HEK293 (cell line): ENCODE results near the gene WDR82.

ENCODE experiments used
- CTCF ChIA-PET: fragments of 350-600 bp; formaldehyde crosslinking; extraction: SDS; loops from one replicate; lab custom pipeline; 2021; ENCODE audit warnings: antibody characterized with exemption; lab: Yijun Ruan, JAX
- POLR2A ChIA-PET: fragments of 300-600 bp; formaldehyde crosslinking; extraction: SDS; loops from one replicate; lab custom pipeline; 2020; ENCODE audit warnings: antibody characterized with exemption, inconsistent platforms; lab: Yijun Ruan, JAX
- H3K27ac ChIP-seq: fragments of 200-500 bp; sonication (Bioruptor generic); 2 replicates; pipeline ENCODE4 v1.5.1; 2014; ENCODE audit warnings: low read depth, low read length, control low read depth, inconsistent platforms; ENCODE audit errors: extremely low read depth
- H3K36me3 ChIP-seq, 2 experiments: fragments of 200-500 bp in 1 of 2; sonication (Bioruptor generic) in 1 of 2; 1 replicate in 1 of 2; 2 replicates in 1 of 2; pipeline ENCODE4 v1.5.1; 2014 to 2017; ENCODE audit warnings: inconsistent platforms in 2 of 2, low read length in 2 of 2; ENCODE audit not compliant: control insufficient read depth in 2 of 2, insufficient read depth in 1 of 2
- H3K4me1 ChIP-seq: fragments of 200-500 bp; sonication (Bioruptor generic); 2 replicates; pipeline ENCODE4 v1.5.1; 2014; ENCODE audit warnings: mild to moderate bottlenecking, low read length, inconsistent platforms; ENCODE audit not compliant: control insufficient read depth, insufficient read depth
- H3K4me3 ChIP-seq: 2 replicates; pipeline ENCODE4 v1.5.1; 2011; ENCODE audit warnings: low read depth, mild to moderate bottlenecking, control low read depth, low read length, moderate library complexity
- H3K9me3 ChIP-seq: fragments of 200-500 bp; sonication (Bioruptor generic); 2 replicates; pipeline ENCODE4 v1.5.1; 2014; ENCODE audit warnings: low read depth, low read length, inconsistent platforms; ENCODE audit not compliant: control insufficient read depth, insufficient read depth
- KLF10 ChIP-seq: fragments of 450-650 bp; IDR thresholded peaks from 2 replicates; pipeline ENCODE4 v1.5.1; 2018; ENCODE audit warnings: missing biosample characterization, mild to moderate bottlenecking, missing genetic modification characterization
- REST ChIP-seq: fragments of 450-650 bp; formaldehyde crosslinking; IDR thresholded peaks from 2 replicates; pipeline ENCODE4 v1.5.1; 2016; ENCODE audit warnings: missing biosample characterization, missing genetic modification characterization
- ZNF266 ChIP-seq: fragments of 450-650 bp; formaldehyde crosslinking; IDR thresholded peaks from 2 replicates; pipeline ENCODE4 v1.5.1; 2016; ENCODE audit warnings: missing biosample characterization, missing genetic modification characterization, low read depth
- ZNF274 ChIP-seq, 2 experiments: fragments of 200-500 bp in 1 of 2; fragments of 450-650 bp in 1 of 2; sonication (Bioruptor generic) in 1 of 2; formaldehyde crosslinking in 1 of 2; IDR thresholded peaks; 2 replicates each; pipeline versions ENCODE4 v1.5.1 to v1.6.1; 2014 to 2016; ENCODE audit warnings: borderline replicate concordance in 1 of 2, inconsistent platforms in 1 of 2, low read length in 1 of 2, missing biosample characterization in 1 of 2, missing genetic modification characterization in 1 of 2
- ZNF292 ChIP-seq: fragments of 450-650 bp; formaldehyde crosslinking; IDR thresholded peaks from 2 replicates; pipeline ENCODE4 v1.5.1; 2016; ENCODE audit warnings: low read depth, missing biosample characterization, missing genetic modification characterization, borderline replicate concordance
- ZNF362 ChIP-seq: fragments of 450-650 bp; formaldehyde crosslinking; IDR thresholded peaks from 2 replicates; pipeline ENCODE4 v1.5.1; 2016; ENCODE audit warnings: missing biosample characterization, missing genetic modification characterization
- ZNF549 ChIP-seq: fragments of 450-650 bp; IDR thresholded peaks from 2 replicates; pipeline ENCODE4 v1.5.1; 2018; ENCODE audit warnings: missing biosample characterization, missing genetic modification characterization, mild to moderate bottlenecking, inconsistent platforms, moderate library complexity
- ZNF670 ChIP-seq: fragments of 450-650 bp; formaldehyde crosslinking; IDR thresholded peaks from 2 replicates; pipeline ENCODE4 v1.5.1; 2016; ENCODE audit warnings: missing biosample characterization, missing genetic modification characterization, low read depth
- TF ChIP-seq, protein P1 (sequence below): fragments of 450-650 bp; formaldehyde crosslinking; IDR thresholded peaks from 2 replicates; pipeline ENCODE4 v1.5.1; 2017; ENCODE audit warnings: missing biosample characterization, missing genetic modification characterization

The WDR82 gene

DNA sequence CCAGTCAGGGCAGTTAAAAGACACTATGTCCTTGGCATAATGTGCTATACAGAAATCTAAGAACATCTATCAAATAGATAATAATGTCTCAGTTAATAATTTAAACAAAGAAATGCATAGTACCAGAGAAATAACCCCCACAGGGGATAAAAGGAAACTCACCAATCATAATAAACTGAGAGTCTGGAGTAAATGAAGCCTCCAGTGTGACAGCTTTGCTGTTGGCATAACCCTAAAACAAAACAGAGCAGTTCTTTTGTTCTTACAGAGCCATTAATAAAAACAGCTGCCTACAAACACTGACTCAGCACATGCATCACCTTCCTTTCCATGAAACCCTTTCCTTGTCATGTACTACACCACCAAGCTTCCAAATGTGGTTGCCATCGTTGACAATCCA is 19.4 kb downstream of the WDR82 start (continued):
- no peak for TF ChIP-seq ZNF274 (IDR thresholded peaks at IDR 0.05; ENCODE audit: low read length)
- TF ChIP-seq ZNF274 (tag by site-specific recombination; IDR thresholded peaks at IDR 0.05; ENCODE audit: borderline replicate concordance): no peak

DNA sequence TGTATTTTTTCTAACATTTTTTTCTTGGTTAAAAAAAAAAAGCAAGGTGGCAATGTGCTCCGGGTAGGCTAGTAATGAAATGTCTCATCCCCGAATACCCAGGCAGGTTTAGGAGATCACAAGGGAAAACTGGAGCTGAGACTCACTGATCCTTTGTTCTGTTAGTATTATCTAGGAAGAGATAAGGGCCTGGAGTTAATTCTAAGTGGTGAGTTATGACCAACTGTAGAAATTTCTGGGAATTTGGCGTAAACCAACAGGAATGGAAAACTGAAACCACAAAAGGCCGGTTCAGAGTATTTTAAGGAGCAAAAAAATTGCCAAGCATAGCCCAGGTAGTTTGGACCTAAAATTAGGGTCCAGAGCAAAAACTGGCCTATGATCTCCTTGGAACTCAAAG is 20.5 kb downstream of the WDR82 start:
- H3K4me3 ChIP-seq: no peak overlapping the region
- H3K4me1 ChIP-seq: no peaks in the 10 kb centered on the region
- ChIA-PET CTCF (interaction anchor here (0.7 kb wide), 1 partner anchor 13 kb away, joined by 5 read pairs; no protein-coding TSS in a partner anchor), POLR2A (no interaction called here)
- H3K9me3 ChIP-seq: no peaks in the 10 kb centered on the region
- H3K27ac ChIP-seq: no peak overlapping the region
- H3K36me3 ChIP-seq: peaks cover 23 to 99% of the 10 kb centered on the region in 2 experiments
- TF ChIP-seq ZNF266 (tag by site-specific recombination) (no peak), KLF10 (tag by site-specific recombination) (no peak), REST (no peak), ZNF670 (tag by site-specific recombination) (no peak)

DNA sequence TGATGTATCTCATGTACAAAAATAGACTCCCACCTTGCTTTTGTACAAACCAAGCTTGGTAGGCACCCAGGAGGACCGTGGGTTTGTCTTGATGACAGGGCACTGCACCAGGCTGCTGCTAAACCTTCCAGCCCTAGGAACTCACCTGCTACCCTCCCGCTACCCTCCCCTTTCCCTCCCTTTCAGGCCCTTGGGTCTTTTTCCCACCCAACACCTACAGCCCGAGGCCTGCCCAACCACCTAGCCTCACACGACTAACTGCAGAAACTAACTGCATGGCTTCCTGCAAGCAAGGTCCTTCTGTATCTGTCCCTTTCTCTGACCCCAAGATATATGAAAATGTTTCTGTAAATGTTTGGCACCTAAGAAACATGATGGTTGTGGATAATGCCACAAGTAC is 21.8 kb downstream of the WDR82 start:
- POLR2A ChIA-PET: no interaction called here
- H3K36me3 ChIP-seq: peaks cover 16 to 97% of the 10 kb centered on the region in 2 experiments; a peak in 2 of 3 replicates

DNA sequence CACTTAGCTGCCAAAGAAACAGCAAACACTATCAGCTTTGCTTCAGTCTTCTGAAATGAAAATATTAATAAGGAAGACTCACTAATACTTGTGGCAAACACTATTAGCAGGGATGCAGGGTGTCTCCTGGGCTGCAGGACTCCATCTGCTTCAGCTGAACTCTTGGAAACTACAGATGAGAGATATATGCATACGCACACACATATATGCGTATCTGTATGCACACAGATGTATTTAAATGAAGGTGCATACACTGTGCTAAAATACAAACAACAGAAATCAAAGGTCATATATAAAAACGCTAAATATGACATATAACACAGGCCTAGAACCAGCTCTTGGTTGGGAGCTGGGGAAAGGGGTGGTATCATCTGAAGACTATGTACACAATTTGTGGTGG is 22.3 kb downstream of the WDR82 start:
- ChIA-PET POLR2A (interaction anchor here (0.5 kb wide), 1 partner anchor 31 kb away, joined by 3 read pairs; no protein-coding TSS in a partner anchor), CTCF (no interaction called here)
- H3K4me1 ChIP-seq: no peaks in the 10 kb centered on the region
- H3K9me3 ChIP-seq: no peaks in the 10 kb centered on the region
- H3K4me3 ChIP-seq: no peak overlapping the region
- H3K27ac ChIP-seq: no peak overlapping the region
- TF ChIP-seq, protein P1, sequence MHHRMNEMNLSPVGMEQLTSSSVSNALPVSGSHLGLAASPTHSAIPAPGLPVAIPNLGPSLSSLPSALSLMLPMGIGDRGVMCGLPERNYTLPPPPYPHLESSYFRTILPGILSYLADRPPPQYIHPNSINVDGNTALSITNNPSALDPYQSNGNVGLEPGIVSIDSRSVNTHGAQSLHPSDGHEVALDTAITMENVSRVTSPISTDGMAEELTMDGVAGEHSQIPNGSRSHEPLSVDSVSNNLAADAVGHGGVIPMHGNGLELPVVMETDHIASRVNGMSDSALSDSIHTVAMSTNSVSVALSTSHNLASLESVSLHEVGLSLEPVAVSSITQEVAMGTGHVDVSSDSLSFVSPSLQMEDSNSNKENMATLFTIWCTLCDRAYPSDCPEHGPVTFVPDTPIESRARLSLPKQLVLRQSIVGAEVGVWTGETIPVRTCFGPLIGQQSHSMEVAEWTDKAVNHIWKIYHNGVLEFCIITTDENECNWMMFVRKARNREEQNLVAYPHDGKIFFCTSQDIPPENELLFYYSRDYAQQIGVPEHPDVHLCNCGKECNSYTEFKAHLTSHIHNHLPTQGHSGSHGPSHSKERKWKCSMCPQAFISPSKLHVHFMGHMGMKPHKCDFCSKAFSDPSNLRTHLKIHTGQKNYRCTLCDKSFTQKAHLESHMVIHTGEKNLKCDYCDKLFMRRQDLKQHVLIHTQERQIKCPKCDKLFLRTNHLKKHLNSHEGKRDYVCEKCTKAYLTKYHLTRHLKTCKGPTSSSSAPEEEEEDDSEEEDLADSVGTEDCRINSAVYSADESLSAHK (tag by site-specific recombination): no peak
- no peak for TF ChIP-seq ZNF362 (tag by site-specific recombination)
- peaks cover 16 to 95% of the 10 kb centered on the region in 2 experiments; a peak in 2 of 3 replicates for H3K36me3 ChIP-seq

More for the DNA sequence above, 21.8 kb downstream of the WDR82 start:
- no peak overlapping the region for H3K27ac ChIP-seq
- H3K4me1 ChIP-seq: no peaks in the 10 kb centered on the region
- H3K9me3 ChIP-seq: no peaks in the 10 kb centered on the region
- TF ChIP-seq ZNF292 (tag by site-specific recombination) (no peak), ZNF549 (no peak)
- no peak overlapping the region for H3K4me3 ChIP-seq
- CTCF ChIA-PET: no interaction called here
